PC-3 (cell line): ENCODE measurements around the gene DIRAS1.

Experiments
- CTCF ChIP-seq: fragments of 300-600 bp; sonication (generic); conservative IDR thresholded peaks from 2 replicates; pipeline ENCODE4 v1.5.1; 2017; ENCODE audit warnings: antibody characterized with exemption, low read depth, mild to moderate bottlenecking, low read length
- EZH2 ChIP-seq: fragments of 300-600 bp; sonication (generic); IDR thresholded peaks from one replicate; pipeline ENCODE4 v1.6.1; 2017; ENCODE audit warnings: antibody characterized with exemption, mild to moderate bottlenecking, low read length; ENCODE audit not compliant: unreplicated experiment

GRCh38 chr19:2762783-2763496, 41.8 kb upstream of the DIRAS1 start:
- TF ChIP-seq EZH2: no peak
- no peak for TF ChIP-seq CTCF
